Left hindlimb (tissue), 1 donor: Measurements from ENCODE around the gene DDAH1.
"Not testable (repeated sequence)": the region's sequence is repeated elsewhere in the genome, so short reads cannot be mapped to it uniquely, and the experiment has no call there.

ENCODE experiments used
- DNase-seq: peaks from one replicate; pipeline ENCODE4 v3.0.0-alpha.2; 2018

Gene DDAH1

DNA sequence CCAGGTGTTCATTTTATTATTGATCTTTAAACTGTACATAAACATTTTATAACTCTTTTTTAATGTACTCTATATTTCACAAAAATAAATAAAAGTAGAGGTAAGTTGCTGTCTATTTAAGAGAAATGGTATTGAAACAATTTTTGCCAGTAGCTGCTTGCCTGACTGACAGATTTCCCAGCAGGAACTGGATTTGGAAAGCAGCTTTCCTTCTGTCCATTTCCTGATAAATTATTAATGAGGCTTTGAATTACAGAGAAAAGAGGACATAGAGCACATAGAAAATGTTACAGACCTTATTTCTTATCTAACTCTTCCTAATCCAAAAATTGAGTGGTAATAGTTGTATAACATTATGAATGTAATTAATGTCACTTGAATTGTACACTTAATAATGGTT lies 108.8 kb downstream of the DDAH1 start:
- no peak for DNase-seq

DNA sequence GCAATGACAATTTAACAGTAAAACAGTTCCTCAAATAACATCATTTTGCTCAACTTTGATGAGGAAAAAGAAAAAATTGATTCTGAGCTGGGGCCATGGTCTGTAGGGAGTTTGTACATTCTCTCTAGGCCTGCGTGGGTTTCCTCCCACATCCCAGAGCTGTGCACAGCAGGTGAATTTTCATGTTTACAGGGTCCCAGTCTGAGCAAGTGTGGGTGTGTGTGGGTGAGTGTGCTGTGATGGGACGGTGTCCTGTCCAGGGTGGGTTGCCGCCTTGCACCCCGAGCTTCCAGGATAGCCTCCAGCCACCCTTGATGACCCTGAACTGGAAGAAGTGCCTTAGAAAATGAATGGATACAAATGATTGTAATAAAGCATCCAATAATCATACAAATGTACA lies 112.9 kb downstream of the DDAH1 start:
- no peak for DNase-seq

DNA sequence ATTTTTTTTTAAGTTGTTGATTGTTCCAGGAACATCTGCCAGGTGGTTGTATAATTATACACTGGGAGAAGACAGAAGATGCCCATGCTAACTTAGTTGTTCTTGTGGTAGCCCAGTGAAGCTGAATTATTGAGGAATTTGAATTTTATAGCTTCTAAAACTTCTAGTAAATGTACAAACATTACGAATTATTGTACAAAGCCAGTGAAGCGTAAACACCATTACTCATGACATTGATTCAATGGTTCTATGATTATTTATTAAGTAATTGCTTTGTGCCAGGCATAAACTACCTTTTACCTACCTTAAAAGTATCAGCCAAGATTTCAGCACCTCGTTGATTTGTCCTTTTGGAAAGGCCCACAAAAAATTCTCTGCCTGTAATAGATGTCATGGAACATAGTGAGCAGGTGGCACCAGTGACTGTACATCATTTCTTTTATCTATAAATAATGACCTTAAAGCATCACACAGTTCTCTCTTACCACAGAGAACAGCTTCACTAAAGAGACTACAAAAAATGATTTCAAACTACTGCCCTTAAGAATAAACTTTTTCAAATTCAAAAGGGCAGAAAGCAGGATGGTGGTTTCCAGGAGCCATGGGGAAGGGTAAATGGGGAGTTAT lies 113.6 kb downstream of the DDAH1 start:
- no peak for DNase-seq

DNA sequence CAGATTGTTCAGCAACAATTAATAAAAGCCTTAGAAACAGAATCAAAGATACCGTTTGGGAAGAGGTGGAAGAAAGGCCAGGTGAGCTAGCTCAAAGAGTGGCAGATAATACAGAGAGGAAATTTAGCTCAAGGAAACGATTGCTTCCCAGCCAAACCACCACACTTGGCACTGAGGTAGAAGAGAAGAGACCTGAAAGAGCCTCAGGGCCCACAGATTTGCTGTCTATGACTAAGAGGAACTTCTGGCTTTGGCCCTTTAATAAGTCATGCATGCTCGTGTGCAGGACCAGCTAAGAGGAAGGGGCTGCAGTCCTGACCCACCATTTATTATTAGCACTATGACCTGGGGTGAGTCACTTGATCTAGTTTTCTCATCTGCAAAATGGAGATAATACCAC lies 115.7 kb downstream of the DDAH1 start:
- no peak for DNase-seq

DNA sequence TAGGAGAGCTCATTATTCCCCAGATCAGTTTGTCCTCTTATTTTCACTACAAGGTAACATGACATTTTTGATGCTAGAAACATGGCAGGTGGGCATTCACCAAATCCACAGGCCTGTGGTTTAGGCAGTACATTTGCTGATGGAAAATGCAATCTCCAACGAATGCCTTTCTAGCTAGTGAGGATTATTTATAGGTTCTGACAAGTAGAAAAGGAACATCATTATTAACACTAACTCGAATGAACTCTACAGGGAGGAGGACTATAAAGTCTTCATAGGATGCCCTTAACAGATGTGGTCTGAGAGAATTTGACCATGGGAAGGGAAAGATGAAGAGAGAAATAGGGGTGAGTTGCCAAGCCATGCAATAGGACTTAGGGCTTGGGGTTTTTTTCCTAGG lies 117.1 kb downstream of the DDAH1 start:
- no peak for DNase-seq

DNA sequence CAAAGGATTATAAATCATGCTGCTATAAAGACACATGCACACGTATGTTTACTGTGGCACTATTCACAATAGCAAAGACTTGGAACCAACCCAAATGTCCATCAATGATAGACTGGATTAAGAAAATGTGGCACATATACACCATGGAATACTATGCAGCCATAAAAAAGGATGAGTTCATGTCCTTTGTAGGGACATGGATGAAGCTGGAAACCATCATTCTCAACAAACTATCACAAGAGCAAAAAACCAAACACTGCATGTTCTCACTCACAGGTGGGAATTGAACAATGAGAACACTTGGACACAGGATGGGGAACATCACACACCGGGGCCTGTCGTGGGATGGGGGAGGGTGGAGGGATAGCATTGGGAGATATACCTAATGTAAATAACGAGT lies 117.7 kb downstream of the DDAH1 start:
- DNase-seq = not testable (repeated sequence)

DNA sequence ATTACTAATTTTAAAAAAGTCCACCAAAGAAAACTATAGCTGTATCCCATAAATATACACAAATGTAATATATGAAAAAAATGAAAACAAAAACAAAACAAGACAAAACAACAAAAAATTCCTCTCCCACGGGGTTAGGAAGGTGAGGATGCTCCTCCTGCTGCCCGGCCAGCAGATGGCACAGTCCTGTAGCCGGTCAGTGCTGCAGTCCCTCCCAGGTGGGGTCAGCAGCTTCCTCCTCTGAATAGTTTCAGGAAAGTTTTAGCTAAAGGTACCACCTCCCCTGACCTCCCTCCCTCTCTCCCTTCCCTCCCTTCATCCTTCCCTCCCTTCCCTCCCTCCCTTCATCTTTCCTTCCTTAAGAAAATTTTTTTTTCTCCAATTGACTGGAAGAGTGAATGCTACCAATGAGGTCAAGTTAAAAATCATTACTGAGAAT lies 120.7 kb downstream of the DDAH1 start:
- DNase-seq = no peak

DNA sequence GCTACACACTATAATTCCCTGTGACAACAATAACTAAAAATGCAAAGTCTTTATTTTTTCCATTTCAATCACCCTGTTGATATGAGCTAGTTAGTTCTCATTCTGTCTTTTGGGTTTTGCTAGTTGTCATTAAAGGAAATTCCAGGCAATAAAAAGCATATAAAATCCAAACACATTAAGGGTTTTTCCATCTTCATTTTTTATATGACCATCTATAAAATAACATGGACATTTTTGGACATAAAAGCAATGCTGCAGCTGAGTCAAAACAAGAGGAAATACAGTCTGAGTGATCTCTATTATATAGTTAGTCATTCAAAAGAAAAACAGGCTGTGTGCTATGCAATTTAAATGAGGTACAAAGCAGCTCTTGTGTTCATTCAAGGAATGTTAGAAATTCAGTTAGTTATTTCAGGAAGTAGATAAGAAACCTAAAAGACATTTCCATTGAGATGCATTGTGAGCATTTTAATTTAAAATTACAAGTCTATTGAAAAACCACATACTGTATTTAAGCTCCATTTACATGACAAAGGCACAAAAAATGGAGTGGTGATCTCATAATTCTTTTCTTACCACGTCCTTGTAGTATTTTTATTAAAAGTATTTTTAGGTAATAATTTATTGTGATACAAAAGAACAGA lies 121.2 kb downstream of the DDAH1 start:
- DNase-seq = no peak

DNA sequence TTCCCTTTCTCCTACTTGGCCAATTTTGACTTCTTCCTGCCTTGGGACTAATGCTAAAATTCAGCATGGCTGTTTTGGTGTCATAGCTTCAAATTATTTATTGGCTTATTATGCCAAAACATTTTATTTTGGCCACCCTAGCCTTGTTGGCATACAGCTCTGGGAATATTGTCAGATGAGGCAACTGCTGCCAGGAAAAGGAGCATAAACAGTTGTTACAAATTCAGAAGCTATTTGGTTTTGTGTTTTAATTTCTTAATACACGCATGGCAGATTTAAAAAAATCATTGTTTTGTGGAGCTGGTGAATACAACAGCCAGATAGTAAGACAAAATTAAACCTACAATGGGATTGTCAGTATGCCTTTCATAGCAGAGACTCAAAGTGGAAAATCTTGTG lies 121.7 kb downstream of the DDAH1 start:
- no peak for DNase-seq

DNA sequence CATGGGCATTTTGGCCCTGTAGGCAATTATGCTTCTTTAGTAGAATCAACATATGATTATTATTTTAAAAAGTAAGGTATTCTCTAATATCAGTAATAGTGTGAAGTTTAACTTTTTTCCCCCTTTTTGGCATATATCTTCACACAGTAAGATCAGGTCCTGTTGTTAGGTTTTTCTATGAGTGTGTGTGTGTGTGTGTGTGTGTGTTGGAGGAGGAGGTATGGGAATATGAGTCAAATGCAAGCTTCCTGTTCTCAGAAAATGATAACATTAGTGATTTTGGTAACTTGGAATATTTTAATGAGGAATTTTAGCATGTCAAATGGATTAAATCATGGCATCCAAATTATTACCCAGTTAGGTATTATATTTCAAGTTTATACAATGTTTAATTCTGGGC lies 122.8 kb downstream of the DDAH1 start:
- DNase-seq = no peak

DNA sequence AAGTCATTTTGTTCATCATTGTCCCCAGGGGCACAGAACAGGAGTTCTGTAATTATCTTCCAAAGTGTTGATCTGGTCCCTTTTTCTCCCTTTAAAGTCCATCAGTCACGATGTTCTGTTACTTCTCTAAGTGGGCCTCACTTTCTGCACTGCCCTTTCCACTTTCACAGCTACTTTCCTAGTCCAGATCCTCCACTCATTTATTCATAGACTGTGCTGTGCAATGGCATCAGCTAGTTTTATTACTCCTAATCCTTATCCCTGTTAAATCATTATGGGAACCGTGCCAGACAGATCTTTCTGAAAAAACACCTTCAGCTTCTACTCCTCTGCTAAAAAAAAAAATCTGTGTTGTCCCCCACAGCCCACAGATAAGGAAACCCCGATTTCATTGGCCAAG lies 124.5 kb downstream of the DDAH1 start:
- DNase-seq = no peak

DNA sequence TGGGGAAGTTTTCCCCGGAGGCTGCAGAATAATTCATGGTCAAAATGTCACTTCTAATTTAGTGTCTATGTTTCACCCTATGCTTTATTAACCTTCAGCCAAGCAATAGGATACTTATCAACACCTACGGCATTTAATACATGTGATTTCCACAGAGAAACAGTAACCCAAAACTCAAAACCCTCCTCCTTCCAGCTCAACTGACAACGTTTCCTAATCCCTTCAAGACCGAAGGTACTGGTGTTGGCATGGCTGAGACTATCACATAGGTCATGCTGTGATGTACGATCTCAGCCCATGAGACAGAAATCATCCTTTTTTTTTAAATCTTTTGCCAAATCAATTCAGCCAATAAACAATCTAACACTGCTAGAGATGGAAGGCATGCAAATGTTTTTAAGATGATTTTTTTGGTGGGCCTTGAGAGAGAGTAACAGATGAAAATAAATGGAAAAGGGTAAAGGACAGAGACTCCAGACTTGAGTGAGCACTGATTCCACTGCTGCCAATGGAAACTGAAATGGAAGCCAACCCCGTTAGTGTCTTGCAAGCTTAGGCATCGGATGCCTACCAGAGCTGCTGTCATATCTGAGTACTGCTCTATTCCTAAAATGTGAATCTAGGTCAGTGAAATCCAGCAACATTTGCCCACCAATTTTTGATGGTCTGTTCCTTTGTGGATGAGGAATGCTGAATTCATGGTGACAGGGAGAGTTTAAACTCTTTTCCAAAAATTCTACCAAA lies 125.1 kb downstream of the DDAH1 start:
- DNase-seq = no peak

DNA sequence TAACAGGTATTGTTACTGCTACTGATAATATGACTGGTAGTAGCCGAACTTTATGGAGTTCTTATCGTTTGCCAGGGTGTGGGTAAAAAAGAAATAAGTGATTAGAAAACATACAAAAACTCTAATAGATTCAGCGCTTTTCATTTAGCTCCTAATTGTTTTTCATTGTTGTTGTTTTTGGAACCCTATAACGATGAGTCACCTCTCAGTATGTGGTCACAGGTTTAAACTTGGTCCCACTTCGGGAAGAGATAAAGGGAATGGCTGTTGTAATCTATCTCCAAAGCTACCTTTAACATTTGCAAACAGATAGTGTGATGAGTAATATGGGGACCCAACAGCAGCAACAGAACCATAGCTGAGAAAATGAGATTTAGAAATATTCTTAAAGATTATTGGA lies 125.9 kb downstream of the DDAH1 start:
- DNase-seq = no peak

DNA sequence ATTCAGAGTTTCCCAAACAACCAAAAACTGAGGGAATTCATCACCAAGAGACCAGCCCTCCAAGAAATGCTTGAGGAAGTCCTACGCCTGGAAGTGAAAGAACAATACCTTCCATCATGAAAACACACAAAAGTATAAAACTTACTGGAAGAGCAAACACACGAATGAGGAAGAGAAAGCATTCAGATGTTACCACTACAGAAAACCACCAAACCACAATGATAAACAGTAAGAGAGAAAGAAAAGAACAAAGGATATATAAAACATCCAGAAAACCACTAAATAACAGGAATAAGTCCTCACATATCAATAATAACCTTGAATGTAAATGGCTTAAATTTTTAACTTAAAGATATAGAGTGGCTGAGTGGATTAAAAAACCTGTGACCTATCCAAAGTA lies 130.0 kb downstream of the DDAH1 start:
- no peak for DNase-seq

DNA sequence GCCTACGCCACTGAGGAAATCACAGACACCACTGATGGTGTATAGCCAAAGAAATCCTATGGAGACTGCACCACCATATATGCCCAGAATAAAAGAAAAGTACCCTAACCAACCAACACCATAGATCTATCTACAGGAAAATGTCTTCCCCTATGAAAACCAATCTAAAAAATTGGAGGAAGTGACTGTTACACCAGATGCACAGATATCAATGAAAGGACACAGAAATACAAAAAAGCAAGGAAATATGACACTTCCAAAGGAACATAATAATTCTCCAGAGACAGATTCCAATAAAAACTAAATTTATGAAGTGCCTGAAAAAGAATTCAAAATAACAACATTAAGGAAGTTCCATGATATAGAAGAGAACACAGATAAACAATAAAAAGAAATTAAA lies 131.8 kb downstream of the DDAH1 start:
- no peak for DNase-seq

DNA sequence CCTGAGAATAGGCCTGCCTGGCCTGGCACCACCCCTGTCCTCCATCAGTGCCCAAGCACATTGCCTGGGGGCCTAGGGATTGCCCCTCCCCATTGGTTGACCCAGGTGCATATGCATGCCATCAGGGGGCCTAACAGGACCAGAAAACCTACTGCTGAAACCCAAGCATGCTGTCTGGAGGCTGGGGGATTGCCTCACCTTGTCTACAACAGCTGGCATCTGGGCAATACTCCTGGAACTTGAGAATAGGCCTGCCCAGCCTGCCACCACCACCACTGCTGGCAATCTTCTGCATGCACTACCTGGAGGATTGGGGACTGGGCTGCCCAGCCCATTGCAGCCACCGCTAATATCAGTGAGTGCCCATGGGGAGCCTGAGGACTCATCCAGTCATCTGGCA lies 132.4 kb downstream of the DDAH1 start:
- DNase-seq = no peak

DNA sequence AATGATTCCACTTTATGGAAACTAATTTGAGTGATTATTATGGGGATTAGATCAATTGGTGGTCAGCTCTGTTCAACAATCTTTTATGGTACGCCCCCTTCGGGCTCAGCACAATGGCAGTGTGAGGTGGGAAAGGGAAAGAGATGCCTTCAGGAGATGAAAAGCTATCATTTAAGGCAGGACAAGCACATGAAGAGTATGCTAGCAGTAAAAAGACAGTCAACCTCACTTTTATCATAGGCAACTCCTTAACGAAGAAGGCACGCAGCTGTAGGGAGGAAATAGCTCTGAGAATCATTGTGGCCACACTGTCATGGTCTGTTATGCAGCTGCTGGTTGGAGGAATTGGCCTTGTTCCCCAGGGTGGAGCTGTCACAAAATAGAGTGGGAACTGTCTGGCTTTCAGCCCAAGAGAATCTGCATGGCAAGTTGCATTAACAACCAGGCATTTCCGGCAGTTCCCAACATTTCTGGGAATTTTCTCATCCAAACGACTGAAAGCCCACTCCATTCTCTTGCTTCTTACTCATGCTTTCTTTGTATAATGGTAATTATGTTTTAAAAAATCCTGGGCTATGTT lies 134.2 kb downstream of the DDAH1 start:
- peak; percentile 84 for DNase-seq

DNA sequence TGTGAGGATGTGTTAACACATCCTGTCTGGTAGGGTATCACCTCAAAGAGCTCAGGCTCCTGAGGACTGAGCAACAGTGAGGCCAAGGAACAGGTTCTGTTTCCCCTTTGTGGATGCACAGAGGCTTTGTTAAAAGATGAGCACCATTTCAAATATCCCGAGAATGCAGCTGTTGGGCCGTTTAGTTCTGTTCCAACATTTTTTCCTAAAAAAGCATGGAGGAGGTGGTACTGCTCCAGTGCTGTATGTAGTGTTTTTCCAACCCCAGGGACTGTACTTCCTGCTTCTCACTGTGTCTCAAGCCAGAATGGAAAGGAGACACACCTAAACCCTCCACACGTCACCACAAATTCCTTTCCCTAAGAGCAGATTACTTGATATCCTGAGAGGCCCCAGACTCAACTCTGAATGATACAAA lies 134.7 kb downstream of the DDAH1 start:
- peak; percentile 65 for DNase-seq

DNA sequence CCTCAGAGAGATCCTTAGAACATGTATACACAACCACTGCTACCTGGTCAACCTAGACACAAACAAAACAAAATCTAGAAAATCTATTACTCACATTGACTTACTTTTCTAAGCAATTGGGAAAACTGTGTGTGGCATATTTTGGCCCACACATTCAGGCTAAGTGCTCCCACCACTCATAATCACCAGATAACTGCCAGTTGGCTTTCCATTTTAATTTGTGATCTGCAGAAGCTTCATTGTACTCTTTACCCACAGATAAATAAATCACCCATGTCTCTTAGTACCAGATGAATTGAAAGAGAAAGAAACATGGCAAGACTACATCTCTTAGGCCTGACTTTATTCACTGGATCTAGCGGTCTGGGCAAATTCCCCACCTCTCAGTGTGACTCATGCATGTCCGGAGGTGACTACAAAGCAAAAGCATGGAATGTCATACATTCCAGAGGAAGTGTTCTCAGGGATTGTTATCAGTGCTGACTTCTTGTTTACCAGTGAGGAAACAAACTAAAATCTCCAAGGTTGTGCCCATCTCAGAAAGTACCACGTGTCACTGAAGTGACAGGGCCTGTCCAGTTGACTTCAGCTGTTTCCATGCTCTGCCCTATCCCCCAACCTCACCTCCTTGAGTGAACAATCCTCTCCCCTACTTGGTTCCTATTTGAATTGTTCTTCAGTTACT lies 136.1 kb downstream of the DDAH1 start:
- no peak for DNase-seq

DNA sequence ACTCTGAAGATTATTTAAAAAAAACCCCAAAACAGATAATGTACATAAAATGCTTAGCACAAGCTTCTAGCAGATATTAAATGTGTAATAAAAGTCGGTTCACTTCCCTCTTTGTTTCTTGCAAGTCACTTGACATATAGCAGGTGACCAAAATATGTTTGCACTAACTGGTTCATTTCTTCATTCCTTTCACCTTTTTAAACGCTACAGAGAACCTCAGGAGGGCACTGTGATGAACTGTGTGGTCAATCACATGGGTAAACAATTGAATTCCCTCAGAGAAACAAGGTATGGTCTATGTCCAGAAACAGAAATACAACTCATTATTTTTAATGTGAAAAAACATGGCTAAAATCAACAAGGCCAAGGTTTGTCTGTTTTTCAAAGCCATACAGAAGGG lies 137.2 kb downstream of the DDAH1 start:
- DNase-seq = no peak

DNA sequence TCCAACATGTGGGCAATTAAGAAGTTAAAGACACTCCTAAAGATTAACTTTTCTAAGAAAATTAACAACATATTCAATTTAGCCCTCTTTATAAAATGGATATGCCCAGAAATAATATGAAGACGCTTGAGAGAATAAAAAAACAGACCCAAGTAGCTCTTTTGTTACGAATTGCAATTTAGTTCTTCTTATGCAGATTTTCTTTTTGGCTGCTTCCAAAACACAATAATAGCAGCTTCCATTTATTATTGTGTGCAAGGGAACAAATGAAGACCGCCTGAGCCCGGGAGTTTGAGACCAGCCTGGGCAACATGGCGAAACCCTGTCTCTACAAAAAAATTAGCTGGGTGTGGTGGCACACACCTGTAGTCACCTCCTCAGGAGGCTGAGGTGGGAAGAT lies 138.1 kb downstream of the DDAH1 start:
- no peak for DNase-seq

DNA sequence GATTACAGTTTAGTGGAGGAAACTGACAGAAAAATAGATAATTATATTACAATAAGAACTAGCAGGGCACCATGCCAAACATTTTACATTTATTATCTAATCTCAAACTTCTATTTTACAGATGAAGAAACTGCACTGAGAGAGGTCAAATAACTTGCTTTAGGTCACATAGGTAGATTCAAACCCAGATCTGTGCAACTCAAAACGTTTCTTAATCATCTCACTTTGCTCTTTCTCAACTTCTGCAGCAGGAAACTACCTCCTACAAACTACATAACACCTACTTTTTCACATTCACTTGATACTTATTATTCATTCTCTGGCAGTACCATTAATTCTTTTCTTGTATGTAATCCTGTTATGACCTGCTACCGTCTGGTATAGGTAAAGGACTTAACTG lies 138.6 kb downstream of the DDAH1 start:
- no peak for DNase-seq

DNA sequence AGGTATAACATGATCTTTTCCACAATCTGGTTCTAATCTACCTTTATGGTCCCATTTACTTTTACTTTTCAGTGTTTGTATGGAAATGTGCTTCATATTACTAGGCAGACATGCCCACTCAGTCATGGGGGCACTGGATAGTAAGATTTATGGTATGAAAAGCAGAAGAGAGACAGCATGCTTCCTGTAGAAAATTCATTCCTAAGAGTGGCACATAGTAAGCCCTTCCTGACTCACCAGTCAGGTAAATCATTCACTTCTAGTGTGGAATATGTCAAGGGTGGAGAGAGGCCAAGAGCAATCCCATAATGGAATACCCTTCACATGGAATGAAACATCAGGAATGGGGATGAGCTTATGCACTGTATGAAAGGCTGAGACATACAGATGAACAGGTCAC lies 139.0 kb downstream of the DDAH1 start:
- no peak for DNase-seq
